T-helper 22 cell (primary cell): Measurements from ENCODE around the gene SLC25A21.
"Not testable (repeated sequence)": the region's sequence is repeated elsewhere in the genome, so short reads cannot be mapped to it uniquely, and the experiment has no call there.

Experiments used
- DNase-seq: peaks from one replicate; pipeline ENCODE4 v3.0.0-alpha.2; 2020; ENCODE audit warnings: low read depth

Gene SLC25A21

DNA sequence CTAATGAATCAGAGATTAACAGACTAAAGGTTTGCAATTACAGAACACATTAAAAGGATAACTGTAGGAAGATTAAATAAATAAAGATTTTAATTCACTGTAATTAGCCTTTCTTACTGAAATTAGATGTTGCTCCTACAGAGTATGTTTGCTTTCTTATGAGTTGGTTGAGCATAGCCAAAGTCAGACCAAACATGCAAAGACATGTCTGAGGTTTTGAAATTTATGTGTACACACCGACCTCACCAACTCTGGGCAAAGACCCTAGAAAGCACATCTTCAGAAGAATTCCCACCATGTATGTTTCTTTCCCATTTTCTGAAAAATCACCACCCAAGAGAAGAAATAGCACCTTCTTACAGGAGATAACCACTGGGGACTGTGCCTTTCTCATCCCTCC is 351.5 kb downstream of the SLC25A21 start:
- DNase-seq = no peak

DNA sequence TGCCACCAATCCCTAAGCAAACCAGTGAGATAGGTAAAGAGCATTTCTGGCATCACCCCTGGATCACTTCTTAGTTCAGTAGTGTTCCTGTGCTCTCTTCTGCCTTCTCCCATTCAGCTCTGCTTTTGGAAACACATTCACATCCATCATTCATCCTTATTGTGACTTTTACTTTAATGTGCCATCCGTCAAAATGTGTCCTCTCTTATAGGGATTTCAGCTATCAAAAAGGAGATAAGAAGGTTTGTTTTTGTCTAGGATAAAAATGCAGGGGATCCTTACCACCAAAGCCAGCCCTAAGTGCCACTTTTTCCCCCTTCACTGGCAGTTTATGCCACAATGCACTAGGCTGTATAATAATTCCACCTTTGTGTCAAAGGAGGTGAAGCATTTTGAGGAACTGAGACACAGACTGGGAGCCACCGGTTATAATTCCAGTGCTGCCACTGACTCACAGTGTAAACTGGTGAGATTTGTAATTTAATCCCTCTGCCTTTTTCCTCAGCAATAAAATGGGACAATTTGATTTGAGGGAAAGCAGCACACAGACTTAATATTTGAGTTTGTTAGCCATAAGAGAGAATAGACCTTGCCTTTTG is 352.2 kb downstream of the SLC25A21 start:
- DNase-seq = no peak

DNA sequence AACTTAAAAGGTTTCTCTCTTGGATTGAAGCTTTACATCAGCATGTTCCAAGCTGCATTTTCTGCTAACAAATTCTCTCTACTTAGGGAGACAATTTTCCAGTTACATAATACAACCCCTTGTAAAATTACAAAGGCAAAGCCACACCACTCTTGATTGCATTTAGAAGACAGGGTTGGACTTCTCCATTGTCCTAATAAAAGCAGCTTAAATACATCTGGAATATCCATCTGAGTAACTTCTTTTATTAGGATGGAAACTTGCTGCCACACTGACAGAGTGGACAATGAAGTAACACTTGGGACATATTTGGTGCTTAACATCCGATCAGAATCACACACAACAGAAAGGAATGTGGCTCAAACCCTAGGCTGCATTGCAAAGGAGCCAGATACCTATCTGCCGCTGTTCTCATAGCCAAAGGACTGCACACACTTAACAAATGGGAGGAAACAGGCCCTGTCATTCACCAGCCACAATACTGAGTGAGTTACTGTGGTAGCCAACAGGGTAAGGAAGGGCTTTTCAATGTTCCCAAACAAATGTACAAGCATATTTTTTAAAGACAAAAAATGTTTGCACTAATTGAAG is 353.5 kb downstream of the SLC25A21 start:
- DNase-seq = no peak

DNA sequence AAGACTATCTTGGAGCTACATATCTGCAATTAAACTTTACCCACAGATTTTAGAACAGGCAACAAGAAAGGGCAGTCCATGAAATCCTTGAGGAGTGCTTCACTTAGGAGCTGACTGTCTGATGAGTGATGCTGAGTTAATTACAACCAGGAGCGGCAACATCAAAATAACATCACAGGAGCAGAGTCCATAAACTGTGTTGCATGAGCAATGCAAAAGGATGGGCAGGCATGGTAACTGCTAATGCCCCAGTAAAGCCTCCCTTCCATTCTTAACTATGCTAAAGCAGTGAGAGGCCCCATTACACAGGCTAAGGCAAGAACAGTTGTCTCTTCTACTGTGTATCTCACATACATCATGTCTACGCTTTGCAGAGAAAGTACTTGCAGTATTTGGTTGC is 354.2 kb downstream of the SLC25A21 start:
- no peak for DNase-seq

DNA sequence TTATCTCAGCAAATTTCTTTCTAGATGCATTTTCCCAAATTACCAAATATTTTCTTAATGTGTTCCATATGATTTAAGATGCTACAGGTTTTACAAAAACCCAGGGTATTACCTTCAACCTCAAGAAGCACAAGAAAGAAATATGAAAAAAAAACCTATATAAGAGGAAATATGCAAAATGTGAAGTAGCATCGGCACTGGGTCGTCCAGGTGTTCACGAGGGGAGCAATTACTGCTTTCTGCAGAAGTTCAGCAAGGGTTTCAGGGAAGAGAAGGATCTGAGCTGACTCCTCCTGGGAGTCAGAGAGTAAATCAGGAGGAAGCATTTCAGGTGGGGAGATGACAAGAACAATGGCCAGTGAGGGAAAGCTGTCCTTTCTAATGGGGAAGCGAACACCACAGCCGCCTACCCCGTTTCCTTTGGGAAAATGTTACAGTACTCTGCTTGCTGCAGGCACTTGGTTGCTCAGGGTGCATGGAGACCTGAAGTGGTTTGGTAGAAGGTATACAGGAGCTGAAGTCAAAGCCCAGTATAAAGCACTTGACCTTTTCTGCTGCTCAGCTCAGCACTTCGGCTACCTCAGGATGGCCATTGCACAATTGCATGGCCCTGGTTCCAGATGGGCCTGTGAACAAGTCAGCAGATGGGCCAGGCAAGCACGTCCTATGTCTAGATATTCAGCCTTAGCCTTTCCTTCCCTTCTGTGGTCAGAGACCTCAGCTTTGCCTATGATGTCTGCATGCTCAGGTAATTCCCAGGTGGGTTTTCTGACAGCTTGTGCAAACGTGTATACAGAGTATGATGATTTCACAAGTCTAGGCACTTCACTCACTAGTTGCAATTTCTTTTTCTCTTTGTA is 355.1 kb downstream of the SLC25A21 start:
- no peak for DNase-seq

DNA sequence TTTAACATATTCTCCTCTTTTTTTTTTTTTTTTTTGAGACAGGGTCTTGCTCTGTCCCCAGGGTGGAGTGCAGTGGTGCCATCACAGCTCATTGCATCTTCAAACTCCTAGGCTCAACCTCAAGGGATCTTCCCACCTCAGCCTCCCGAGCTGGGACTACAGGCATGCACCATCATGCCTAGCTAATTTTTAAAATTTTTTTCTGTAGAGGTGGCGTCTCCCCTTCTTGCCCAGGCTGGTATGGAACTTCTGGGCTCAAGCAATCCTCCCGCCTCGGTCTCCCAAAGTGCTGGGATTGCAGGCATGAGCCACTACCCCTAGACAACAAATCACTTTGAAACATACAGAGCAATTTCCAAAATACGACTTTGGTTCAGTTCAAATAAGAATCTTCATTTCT is 355.9 kb downstream of the SLC25A21 start:
- no peak for DNase-seq

DNA sequence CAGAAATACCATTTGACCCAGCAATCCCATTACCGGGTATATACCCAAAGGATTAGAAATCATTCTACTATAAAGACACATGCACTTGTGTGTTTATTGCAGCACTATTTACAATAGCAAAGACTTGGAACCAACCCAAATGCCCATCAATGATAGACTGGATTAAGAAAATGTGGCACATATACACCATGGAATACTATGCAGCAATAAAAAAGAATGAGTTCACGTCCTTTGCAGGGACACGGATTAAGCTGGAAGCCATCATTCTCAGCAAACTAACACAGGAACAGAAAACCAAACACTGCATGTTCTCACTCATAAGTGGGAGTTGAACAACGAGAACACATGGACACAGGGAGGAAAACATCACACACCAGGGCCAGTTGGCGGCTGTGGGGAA is 357.6 kb downstream of the SLC25A21 start:
- DNase-seq = not testable (repeated sequence)

DNA sequence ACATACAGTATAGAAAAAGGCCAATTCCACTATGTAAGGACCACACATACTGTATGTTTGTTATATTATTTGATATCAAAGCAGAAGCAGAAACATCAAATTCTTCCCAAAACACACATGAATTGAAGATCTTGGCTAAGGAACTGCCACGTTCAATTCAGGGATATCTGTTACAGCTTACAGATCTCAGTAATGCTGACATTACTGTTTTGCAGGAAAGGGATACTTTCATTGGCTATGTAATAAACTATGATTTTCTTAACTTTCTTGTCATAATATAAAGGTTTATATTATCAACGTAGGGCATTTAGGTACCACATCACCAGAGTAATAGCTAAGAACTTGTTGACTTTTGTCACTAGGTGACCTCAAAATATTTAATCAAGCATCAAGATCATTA is 362.2 kb downstream of the SLC25A21 start:
- no peak for DNase-seq

DNA sequence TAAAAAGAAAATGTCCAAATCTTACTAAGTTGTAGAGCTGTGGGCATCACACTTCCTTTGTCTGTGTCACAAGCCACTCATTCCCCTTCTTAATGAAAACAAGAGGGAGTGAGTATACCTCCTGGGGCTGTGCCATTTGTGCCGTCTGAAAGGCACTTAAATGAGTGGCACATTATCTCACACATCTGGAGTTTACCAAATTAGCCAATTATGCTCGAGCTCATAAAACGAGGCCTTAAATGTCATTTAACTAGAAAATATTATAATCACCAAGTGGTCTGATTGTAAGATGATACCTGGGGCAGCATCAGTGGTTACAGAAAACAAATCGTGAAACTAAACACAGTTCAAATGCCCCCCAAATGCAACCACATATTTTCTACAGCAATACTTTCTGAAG is 364.7 kb downstream of the SLC25A21 start:
- DNase-seq = no peak

DNA sequence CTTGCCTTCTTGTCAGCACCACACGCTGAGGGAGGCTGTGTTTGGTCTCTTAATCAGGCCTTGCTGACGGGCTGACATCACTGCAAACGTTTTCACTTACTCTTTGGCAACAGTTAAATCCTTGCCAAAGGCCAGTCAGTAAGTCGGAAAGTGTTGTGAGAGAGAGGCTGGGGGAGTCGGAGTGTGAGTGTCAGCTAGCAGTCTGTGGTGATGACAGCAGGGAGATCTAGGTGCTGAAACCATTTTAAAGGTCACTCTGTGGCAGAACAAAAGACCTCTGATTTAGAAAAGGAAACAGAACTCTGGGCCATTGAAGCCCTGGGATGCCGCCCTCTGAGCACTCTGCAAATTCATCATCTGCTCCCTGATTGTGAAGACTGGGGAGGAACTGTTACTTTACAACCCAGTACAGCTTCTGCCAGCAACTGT is 367.3 kb downstream of the SLC25A21 start:
- no peak for DNase-seq

DNA sequence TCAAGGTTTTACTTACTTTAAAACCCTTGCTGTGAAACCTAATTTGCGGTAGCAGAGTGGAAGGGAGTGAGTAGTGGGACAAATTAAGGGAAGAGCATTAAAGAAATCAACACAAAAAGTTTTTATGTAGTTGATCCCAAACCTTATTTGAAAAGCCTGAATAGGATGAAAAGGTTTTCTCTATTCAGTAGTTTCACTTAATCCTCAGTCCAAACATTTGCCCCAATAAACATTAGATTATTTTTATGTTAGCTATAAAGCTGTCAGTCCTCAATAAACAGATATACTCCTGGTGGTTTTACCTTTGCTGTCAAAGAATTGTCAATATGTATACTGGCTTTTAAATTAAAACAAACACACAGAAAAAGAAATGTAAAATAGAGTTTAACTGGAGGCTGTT is 374.8 kb downstream of the SLC25A21 start:
- no peak for DNase-seq

DNA sequence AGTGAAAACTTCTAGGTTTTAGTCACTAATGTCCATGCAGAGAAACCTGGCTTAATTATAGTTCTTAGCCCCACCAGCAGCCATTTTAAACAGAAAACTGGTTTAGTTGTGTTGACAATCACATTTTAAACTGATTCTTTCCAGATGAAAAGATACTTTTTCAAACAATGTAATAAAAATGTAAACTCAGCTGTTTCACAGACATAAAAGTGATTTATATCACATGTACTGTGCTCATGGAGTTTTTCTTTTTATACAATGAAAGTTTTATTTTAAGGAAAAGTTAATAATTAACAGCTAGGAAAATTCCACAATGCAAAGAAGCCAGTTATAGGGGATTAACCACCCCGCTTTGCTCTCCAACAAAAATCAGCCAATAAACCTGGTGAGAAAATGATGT is 381.0 kb downstream of the SLC25A21 start:
- no peak for DNase-seq

DNA sequence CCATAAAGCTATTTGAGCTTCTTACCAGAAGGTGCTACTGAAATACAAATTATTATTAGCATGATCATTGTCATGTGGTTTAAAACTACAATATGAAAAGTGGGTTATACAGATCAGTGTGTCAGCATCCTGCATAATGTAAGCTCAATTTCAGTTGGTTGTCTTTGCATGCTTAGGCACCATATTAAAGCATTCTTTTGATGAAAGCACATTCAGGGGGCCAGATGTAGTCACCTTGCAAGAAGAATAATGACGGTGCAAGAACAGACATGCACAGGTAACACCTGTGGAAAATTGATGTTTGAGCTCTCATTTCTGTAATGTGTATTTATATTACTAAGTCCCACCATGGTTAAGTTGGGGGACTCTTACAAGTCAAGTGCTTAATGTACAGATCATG is 386.9 kb downstream of the SLC25A21 start:
- DNase-seq = no peak

DNA sequence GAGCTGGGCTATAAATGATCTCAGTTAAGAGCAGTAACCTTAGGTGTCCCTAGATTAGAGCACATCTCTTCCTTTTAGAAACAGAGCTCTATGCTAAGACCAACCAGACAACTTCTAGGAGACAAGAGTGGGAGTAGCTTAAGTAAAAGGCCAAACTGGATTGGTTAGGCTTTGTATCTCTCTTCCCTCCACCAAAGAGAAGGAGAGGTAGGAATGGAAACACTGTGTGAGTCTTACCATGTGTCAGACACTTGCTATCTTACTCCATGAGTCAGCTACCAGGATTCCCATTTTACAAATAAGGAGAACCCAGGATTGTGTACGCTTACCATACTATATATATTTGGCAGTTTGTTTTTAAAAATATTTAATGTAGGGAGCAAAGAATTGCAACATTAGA is 387.9 kb downstream of the SLC25A21 start:
- DNase-seq = no peak

DNA sequence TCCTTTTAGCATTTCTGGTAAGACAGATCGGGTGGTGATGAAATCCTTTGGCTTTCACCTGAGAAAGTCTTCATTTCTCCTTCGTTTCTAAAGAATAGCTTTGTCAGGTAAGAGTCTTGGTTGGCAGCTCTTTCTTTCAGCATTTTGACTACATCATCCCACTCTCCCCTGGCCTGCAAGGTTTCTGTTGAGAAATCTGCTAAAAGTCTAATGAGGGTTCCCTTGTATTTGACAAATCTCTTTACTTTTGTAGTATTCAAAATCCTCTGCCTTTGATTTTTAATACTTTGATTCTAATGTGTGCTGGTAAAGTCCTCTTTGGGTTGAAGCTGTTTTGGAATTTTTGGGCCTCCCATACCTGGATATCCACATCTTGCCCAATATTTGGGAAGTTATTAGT is 390.5 kb downstream of the SLC25A21 start:
- no peak for DNase-seq

DNA sequence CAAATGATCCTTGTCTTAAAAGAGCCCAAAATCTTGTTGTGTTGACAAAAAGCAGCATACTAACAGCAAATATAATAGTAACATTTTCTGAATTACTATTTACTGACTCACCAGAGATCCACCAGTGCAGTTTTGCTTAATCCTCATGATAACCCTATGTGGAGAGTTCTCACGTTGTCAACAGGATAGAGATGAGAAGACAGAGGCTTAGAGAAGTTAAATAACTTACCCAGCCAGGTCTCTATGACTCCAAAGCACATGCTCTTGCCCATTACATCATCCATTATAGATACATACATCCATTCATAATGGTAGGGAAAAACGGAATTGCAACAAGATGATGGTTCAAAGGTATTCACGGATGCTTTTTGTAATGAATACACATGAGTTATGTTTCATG is 398.8 kb downstream of the SLC25A21 start:
- DNase-seq = no peak

DNA sequence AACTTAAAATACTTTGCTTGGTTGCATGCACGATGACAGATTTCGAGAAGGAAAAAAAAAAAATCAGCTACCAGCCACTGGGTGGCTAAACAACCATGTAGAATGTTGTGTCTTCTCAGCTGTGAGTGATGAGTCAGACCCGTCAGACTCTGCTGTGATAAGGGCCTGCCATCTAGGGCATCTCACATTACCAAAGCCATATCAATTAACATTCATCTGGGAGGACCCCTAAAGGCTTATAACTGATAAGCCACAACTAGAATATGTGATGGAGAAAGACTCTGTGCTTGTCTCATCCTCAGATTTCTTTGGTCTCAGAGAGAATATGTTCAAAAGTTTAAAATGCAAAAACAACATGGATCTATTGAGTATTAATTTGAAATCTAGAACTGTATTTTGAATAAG is 399.3 kb downstream of the SLC25A21 start:
- DNase-seq = no peak

DNA sequence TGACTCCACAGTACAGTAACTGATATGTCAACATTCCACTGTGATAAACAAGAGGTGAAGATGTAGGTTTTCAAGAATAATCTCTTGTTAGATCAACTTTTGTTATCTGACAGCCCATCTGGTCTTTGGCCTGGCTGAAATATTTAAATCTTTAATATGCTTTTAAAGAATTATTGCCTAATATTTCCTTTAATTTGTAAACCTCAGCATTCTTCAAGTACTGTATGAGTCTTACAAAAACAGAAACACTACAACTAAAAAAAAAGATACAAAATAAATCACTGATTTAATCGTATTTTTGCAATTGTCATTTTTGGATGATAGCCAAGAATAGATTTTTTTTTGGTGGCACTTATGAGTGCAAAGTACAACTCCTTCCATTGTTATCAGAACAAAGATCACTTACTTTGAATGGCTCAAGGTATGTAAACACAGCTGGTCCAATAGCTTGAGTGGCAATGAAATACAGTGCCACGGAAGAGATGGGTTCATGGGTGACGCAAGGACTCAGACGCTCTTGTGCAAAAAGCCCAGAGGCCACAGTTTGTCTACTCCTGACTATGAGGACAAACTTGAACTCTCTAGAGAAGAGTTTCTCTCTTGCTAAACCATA is 401.3 kb downstream of the SLC25A21 start:
- DNase-seq = no peak

DNA sequence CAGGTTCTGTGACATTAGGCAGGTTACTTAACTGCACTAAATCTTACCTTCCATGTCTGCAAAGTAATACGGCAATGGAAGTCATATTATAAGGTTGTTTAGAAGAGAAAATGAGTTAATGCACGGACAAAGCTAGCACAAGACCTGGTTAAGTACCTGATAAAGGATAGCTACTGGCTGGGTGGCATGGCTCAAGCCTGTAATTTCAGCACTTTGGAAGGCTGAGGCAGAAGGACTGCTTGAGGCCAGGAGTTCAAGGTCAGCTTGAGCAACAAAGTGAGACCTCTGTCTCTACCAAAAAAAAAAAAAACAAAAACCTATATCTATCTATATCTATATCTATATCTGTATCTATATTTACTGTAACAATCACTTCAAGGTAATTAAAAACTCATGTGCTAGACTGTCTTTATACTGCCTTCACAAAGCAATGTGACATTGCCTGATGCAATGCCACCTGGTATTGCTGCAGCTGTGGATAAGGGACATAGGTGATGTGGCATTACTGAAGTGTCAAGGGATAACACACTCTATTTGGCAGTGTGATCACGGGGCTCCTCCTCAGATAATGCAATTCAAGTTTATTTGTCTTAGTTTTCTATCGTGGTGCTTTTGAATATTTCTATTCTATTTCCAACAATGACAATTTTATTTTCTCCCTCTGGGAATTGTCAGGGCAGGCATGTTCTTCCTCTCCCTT is 403.6 kb downstream of the SLC25A21 start:
- no peak for DNase-seq

DNA sequence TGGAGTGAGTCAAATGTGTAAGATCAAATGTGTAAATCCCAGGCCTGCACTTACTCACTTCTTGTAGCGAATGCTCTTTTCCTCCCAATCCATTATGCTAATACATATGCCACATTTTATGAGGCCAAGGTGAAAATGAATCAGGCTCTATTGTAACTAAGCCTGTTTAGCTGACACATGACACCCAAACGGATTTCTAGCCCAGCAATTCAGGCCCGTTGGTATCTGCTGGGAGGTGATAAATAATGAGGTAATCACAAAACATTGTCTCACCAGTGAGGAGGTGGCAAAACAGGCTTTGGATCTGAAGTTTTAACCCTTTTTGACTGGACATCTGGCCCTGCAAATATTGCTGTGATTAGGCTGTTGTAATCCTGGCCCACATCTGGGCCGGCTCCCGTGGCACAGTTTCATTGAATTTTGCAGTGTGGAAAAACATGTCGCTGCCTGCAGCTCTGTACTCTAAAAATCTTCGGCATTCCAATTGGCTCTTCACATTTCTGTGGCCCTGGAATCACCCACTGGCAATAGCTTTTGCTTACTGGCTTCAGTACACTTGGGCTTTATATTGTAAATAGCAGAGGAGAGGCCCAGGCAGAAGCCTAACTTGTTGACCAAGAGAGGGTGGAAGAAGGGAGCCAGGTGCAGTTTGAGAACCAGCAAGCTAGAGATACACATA is 404.7 kb downstream of the SLC25A21 start:
- DNase-seq = no peak

DNA sequence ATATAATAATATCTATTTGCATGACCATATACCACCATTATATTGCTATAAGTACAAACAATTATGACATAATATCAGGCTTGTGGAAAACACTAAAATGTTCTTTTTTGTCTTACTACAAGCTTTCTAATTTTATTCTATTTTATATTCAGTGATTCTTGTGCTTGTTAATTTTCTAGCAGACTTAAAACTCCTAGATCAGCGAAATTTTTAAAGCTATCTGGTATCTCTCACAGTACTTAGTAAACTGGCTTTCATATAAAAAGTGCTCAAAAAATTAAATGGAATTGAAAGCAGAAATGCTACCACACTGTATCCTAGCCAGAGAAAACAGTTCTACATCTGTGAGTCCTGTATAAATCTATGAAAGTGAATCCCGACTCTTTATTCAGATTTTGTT is 405.4 kb downstream of the SLC25A21 start:
- DNase-seq = no peak
